Body of pancreas (tissue), 4 donors: ENCODE data around the gene THOP1. TPM values are rescaled to one million over a fixed set of nuclear protein-coding genes. Genes with fewer than 3 reads are reported as not detected.

Experiments used
- ATAC-seq: fragments of 150-250 bp; one replicate; pipeline ENCODE4 v1.9.1; 2016
- DNase-seq, 4 donors: peaks; one replicate each; pipeline ENCODE4 v3.0.0-alpha.2; 2019
- H3K27ac ChIP-seq, 4 donors: fragments of 200-600 bp; sonication (generic); 1 replicate in 3 of 4; 2 replicates in 1 of 4; pipeline versions ENCODE4 v1.5.1 to v1.6.1; 2016 to 2019; ENCODE audit warnings: mild to moderate bottlenecking in 1 of 4, mixed read lengths in 1 of 4, moderate library complexity in 1 of 4
- H3K27me3 ChIP-seq, 2 donors: fragments of 200-600 bp; sonication (generic); one replicate each; pipeline ENCODE4 v1.6.0; 2016; ENCODE audit warnings: mild to moderate bottlenecking in 1 of 2
- H3K36me3 ChIP-seq, 2 donors: fragments of 200-600 bp; sonication (generic); replicated peaks in 1 of 2; 2 replicates each; pipeline ENCODE4 v1.5.1; 2016; ENCODE audit warnings: low read depth in 2 of 2; ENCODE audit not compliant: insufficient read depth in 1 of 2
- H3K4me1 ChIP-seq: fragments of 200-600 bp; sonication (generic); one replicate; pipeline ENCODE4 v1.6.0; 2016
- H3K4me3 ChIP-seq, 2 donors: fragments of 200-600 bp; sonication (generic); 1 replicate in 1 of 2; 2 replicates in 1 of 2; pipeline ENCODE4 v1.5.1; 2016 to 2019
- H3K9me3 ChIP-seq, 3 donors: fragments of 200-600 bp; sonication (generic); 1 replicate in 2 of 3; 2 replicates in 1 of 3; pipeline ENCODE4 v1.5.1; 2016
- CTCF ChIP-seq, 7 experiments: fragments of 450-650 bp in 4 of 7; fragments of 200-600 bp in 3 of 7; sonication (generic) in 3 of 7; IDR thresholded peaks; one replicate each; pipeline ENCODE4 v1.5.1; 2016 to 2019; ENCODE audit warnings: antibody characterized with exemption in 7 of 7
- POLR2A ChIP-seq, 3 donors: fragments of 450-650 bp; IDR thresholded peaks; one replicate each; pipeline ENCODE4 v1.6.1; 2016; ENCODE audit warnings: antibody characterized with exemption in 3 of 3, mild to moderate bottlenecking in 2 of 3
- WGBS, 2 donors: methylation state at CpG; one replicate each; pipeline ENCODE4 v1.1.5; 2017; 5-methylcytosine and 5-hydroxymethylcytosine counted together
- intact Hi-C: fragments of 100-400 bp; cut with DNase I; formaldehyde crosslinking; loops from one replicate; pipeline ENCODE4 v1.15.1; 2023
- total RNA-seq, 2 donors: library from RNA; depleted of rRNA; stranded (reverse); fragments of >200 nt; gene quantifications; one replicate each; pipeline ENCODE4 v1.1.0, GENCODE V29; 2016

Gene THOP1
- total RNA-seq, 2 donors from 2014 or later, result 17.5 to 19.7 TPM

- Histone ChIP-seq H3K4me1 (no peaks in the 10 kb centered on the region), H3K9me3 (peaks cover 2 to 21% (median 2%) of the 10 kb centered on the region in 3 donors), H3K4me3 (no peak overlapping the region), H3K36me3 (no peaks in the 10 kb centered on the region), H3K27me3 (no peaks in the 10 kb centered on the region), H3K27ac (no peak overlapping the region)
- TF ChIP-seq CTCF (IDR thresholded peaks at IDR 0.05) (no peak), POLR2A (IDR thresholded peaks at IDR 0.05) (no peak)
- intact Hi-C loops, result no loop called here
- ATAC-seq, result no peak
- 63 to 84% methylated on average over 22 of the region's 27 CpGs for WGBS, 2 donors
- no peak for DNase-seq
Measured at GRCh38 chr19:2858864-2859263, 73.6 kb downstream of the THOP1 start.

- Histone ChIP-seq H3K27me3 (no peaks in the 10 kb centered on the region), H3K4me1 (no peaks in the 10 kb centered on the region), H3K9me3 (no peaks in the 10 kb centered on the region), H3K36me3 (no peaks in the 10 kb centered on the region), H3K27ac (no peak overlapping the region), H3K4me3 (no peak overlapping the region)
- no peak for ATAC-seq
- intact Hi-C loops, result no loop called here
- no peak for DNase-seq
- no peak for TF ChIP-seq CTCF (IDR thresholded peaks at IDR 0.05)
- TF ChIP-seq POLR2A (IDR thresholded peaks at IDR 0.05), result no peak
- WGBS, 2 donors, result 37 to 40% methylated on average over 6 to 10 of the region's 10 CpGs
Measured at GRCh38 chr19:2863816-2864215, 78.5 kb downstream of the THOP1 start.

Other genes starting within 250 kb of the THOP1 start
- gene GNG7, start 82.8 kb upstream of the THOP1 start, total RNA-seq, result 10 to 100 TPM in 1 of 2 donors, 1 to 10 TPM in 1; 5.7 to 12.9 TPM
- gene DIRAS1, start 64.1 kb upstream of the THOP1 start, total RNA-seq, result 1 to 10 TPM in 1 of 2 donors, under 1 TPM in 1; 0.78 to 4.9 TPM
- 10 to 100 TPM; 36.1 to 48.8 TPM for gene SLC39A3, start 45.5 kb upstream of the THOP1 start, total RNA-seq
- gene SGTA, start 2.2 kb upstream of the THOP1 start, total RNA-seq, result 10 to 100 TPM; 24.6 to 41.5 TPM
- 1 to 10 TPM; 3.6 to 4.4 TPM for gene ZNF554, start 34.4 kb downstream of the THOP1 start, total RNA-seq
- 1 to 10 TPM; 2.3 to 4.6 TPM for gene ZNF555, start 56.0 kb downstream of the THOP1 start, total RNA-seq
- not detected for gene ZNF556, start 81.8 kb downstream of the THOP1 start, total RNA-seq
- gene ZNF57, start 115.4 kb downstream of the THOP1 start, total RNA-seq, result 1 to 10 TPM in 1 of 2 donors, under 1 TPM in 1; 0.33 to 2.3 TPM
- gene ZNF77, start 159.5 kb downstream of the THOP1 start, total RNA-seq, result 1 to 10 TPM; 3.3 to 6.2 TPM
- gene TLE6, start 192.1 kb downstream of the THOP1 start, total RNA-seq, result under 1 TPM in 1 of 2 donors, not detected in 1; 0.33 TPM
- 10 to 100 TPM; 34.5 to 45.2 TPM for gene TLE2, start 243.8 kb downstream of the THOP1 start, total RNA-seq